Activated CD4-positive, CD25-positive, alpha-beta regulatory T cell treated with anti-CD3 and anti-CD28 coated beads, Interleukin-2, amount 50 U/mL, for 72 hours (primary cell): ENCODE results near the gene TMSB10.
A peak's percentile ranks its signal among the peaks of the same experiment; 100 is the strongest.
"Not testable (repeated sequence)": the region's sequence is repeated elsewhere in the genome, so short reads cannot be mapped to it uniquely, and the experiment has no call there.

ENCODE experiments used
- DNase-seq: peaks from one replicate; pipeline ENCODE4 v3.0.0; 2021

The TMSB10 gene

GRCh38 chr2:84905181-84906107 lies at the start of gene TMSB10:
Gene TMSB10, plus strand, starts transcription at chr2:84905656.
- peak; percentile 92 for DNase-seq

GRCh38 chr2:84855731-84856130 lies 49.7 kb upstream of the TMSB10 start:
- peak; percentile 31 for DNase-seq

- DNase-seq: no peak
Measured at GRCh38 chr2:84856787-84857186, 48.7 kb upstream of the TMSB10 start.

- DNase-seq: no peak
Measured at GRCh38 chr2:84857566-84857965, 47.9 kb upstream of the TMSB10 start.

- DNase-seq: no peak
Measured at GRCh38 chr2:84858123-84858522, 47.3 kb upstream of the TMSB10 start.

GRCh38 chr2:84858937-84859336 lies 46.5 kb upstream of the TMSB10 start:
- no peak for DNase-seq

- DNase-seq: no peak
Measured at GRCh38 chr2:84861539-84861938, 43.9 kb upstream of the TMSB10 start.

GRCh38 chr2:84862006-84862405 lies 43.5 kb upstream of the TMSB10 start:
- DNase-seq: no peak

- no peak for DNase-seq
Measured at GRCh38 chr2:84865181-84865783, 40.2 kb upstream of the TMSB10 start.

- DNase-seq: no peak
Measured at GRCh38 chr2:84866122-84866521, 39.3 kb upstream of the TMSB10 start.

GRCh38 chr2:84868327-84868726 lies 37.1 kb upstream of the TMSB10 start:
- not testable (repeated sequence) for DNase-seq

- no peak for DNase-seq
Measured at GRCh38 chr2:84870306-84870705, 35.1 kb upstream of the TMSB10 start.

- DNase-seq: not testable (repeated sequence)
Measured at GRCh38 chr2:84872691-84873090, 32.8 kb upstream of the TMSB10 start.

- DNase-seq: no peak
Measured at GRCh38 chr2:84873350-84873749, 32.1 kb upstream of the TMSB10 start.

- DNase-seq: no peak
Measured at GRCh38 chr2:84874381-84875212, 30.9 kb upstream of the TMSB10 start.

- no peak for DNase-seq
Measured at GRCh38 chr2:84875213-84875560, 30.3 kb upstream of the TMSB10 start.

GRCh38 chr2:84875619-84876018 lies 29.8 kb upstream of the TMSB10 start:
- DNase-seq: not testable (repeated sequence)

GRCh38 chr2:84876369-84876768 lies 29.1 kb upstream of the TMSB10 start:
- no peak for DNase-seq

GRCh38 chr2:84878459-84878858 lies 27.0 kb upstream of the TMSB10 start:
- DNase-seq: no peak

GRCh38 chr2:84878896-84879583 lies 26.4 kb upstream of the TMSB10 start:
- DNase-seq: no peak

GRCh38 chr2:84879584-84880394 lies 25.7 kb upstream of the TMSB10 start:
- peak; percentile 40 for DNase-seq

GRCh38 chr2:84880395-84880644 lies 25.1 kb upstream of the TMSB10 start:
- no peak for DNase-seq
